HG03159 (cell line): ENCODE data around the gene DNAAF9.

Source experiments
- ATAC-seq: cut with Tn5 transposase; IDR thresholded peaks from one replicate; pipeline ENCODE4 v1.9.1; 2021; ENCODE audit warnings: mild to moderate bottlenecking, moderate library complexity; ENCODE audit not compliant: unreplicated experiment

The DNAAF9 gene

GRCh38 chr20:3378138-3378537 is 29.3 kb downstream of the DNAAF9 start:
- ATAC-seq: no peak

GRCh38 chr20:3377644-3378043 is 29.8 kb downstream of the DNAAF9 start:
- no peak for ATAC-seq

GRCh38 chr20:3374296-3374695 is 33.2 kb downstream of the DNAAF9 start:
- no peak for ATAC-seq

GRCh38 chr20:3371754-3372153 is 35.7 kb downstream of the DNAAF9 start:
- ATAC-seq: no peak

GRCh38 chr20:3367089-3367488 is 40.4 kb downstream of the DNAAF9 start:
- ATAC-seq: no peak

GRCh38 chr20:3364323-3365013 is 43.0 kb downstream of the DNAAF9 start:
- no peak for ATAC-seq

GRCh38 chr20:3360752-3361151 is 46.7 kb downstream of the DNAAF9 start:
- ATAC-seq: no peak

GRCh38 chr20:3358676-3359340 is 48.7 kb downstream of the DNAAF9 start:
- no peak for ATAC-seq
